Vagina (tissue), 2 donors: Measurements from ENCODE around the gene CHST11. TPM values are rescaled to one million over a fixed set of nuclear protein-coding genes. Genes with fewer than 3 reads are reported as not detected.

Source experiments
- DNase-seq, 2 donors: peaks; one replicate each; pipeline ENCODE4 v3.0.0-alpha.2; 2017; ENCODE audit errors: extremely low spot score in 2 of 2
- H3K27ac ChIP-seq: fragments of 200-600 bp; sonication (generic); one replicate; pipeline ENCODE4 v1.5.1; 2019
- H3K27me3 ChIP-seq: fragments of 200-600 bp; sonication (generic); one replicate; pipeline ENCODE4 v1.5.1; 2019
- H3K36me3 ChIP-seq, 2 donors: fragments of 200-600 bp; sonication (generic); one replicate each; pipeline ENCODE4 v1.5.1; 2017 to 2019
- H3K4me1 ChIP-seq: fragments of 200-600 bp; sonication (generic); one replicate; pipeline ENCODE4 v1.5.1; 2019
- H3K4me3 ChIP-seq, 2 donors: fragments of 200-600 bp; sonication (generic); 1 replicate in 1 of 2; 2 replicates in 1 of 2; pipeline ENCODE4 v1.5.1; 2016 to 2019
- H3K9me3 ChIP-seq: fragments of 200-600 bp; sonication (generic); one replicate; pipeline ENCODE4 v1.5.1; 2019
- CTCF ChIP-seq, 3 experiments: fragments of 450-650 bp in 2 of 3; fragments of 200-600 bp in 1 of 3; sonication (generic) in 1 of 3; IDR thresholded peaks; one replicate each; pipeline ENCODE4 v1.5.1; 2017 to 2019; ENCODE audit warnings: antibody characterized with exemption in 3 of 3, mild to moderate bottlenecking in 2 of 3, moderate library complexity in 2 of 3
- POLR2A ChIP-seq, 2 donors: fragments of 450-650 bp; IDR thresholded peaks; one replicate each; pipeline ENCODE4 v1.6.1; 2017; ENCODE audit warnings: antibody characterized with exemption in 2 of 2, mild to moderate bottlenecking in 2 of 2, moderate library complexity in 2 of 2
- POLR2AphosphoS5 ChIP-seq, 2 donors: sonication (generic); formaldehyde crosslinking; IDR thresholded peaks; one replicate each; pipeline ENCODE4 v1.9.0; 2017; ENCODE audit warnings: antibody characterized with exemption in 2 of 2, mild to moderate bottlenecking in 2 of 2, low read depth in 1 of 2; ENCODE audit not compliant: insufficient read depth in 1 of 2
- intact Hi-C: fragments of 100-400 bp; cut with DNase I; formaldehyde crosslinking; loops from one replicate; pipeline ENCODE4 v1.15.1; 2023
- total RNA-seq: library from RNA; depleted of rRNA; stranded (reverse); fragments of >200 nt; gene quantifications from one replicate; pipeline ENCODE4 v1.2.3, GENCODE V29; 2016

CHST11 gene
- total RNA-seq, 1 donor from 2014 or later: 40.0 TPM

GRCh38 chr12:104495786-104496185, 39.0 kb downstream of the CHST11 start:
- DNase-seq: no peak
- Histone ChIP-seq H3K4me1 (peaks cover 45% of the 10 kb centered on the region), H3K27ac (peak overlapping the region; percentile 24), H3K36me3 (no peaks in the 10 kb centered on the region), H3K27me3 (no peaks in the 10 kb centered on the region), H3K9me3 (no peaks in the 10 kb centered on the region), H3K4me3 (no peak overlapping the region)
- intact Hi-C loops: no loop called here
- TF ChIP-seq POLR2AphosphoS5 (IDR thresholded peaks at IDR 0.05; ENCODE audit: insufficient read depth in 1 of 2, low read depth in 1 of 2) (no peak), CTCF (IDR thresholded peaks at IDR 0.05) (no peak), POLR2A (IDR thresholded peaks at IDR 0.05) (no peak)

- Histone ChIP-seq H3K27ac (no peak overlapping the region), H3K4me1 (peaks cover 50% of the 10 kb centered on the region), H3K36me3 (no peaks in the 10 kb centered on the region), H3K27me3 (no peaks in the 10 kb centered on the region), H3K9me3 (no peaks in the 10 kb centered on the region), H3K4me3 (no peak overlapping the region)
- intact Hi-C loops: no loop called here
- DNase-seq: no peak
- TF ChIP-seq POLR2AphosphoS5 (IDR thresholded peaks at IDR 0.05; ENCODE audit: insufficient read depth in 1 of 2, low read depth in 1 of 2): no peak
- TF ChIP-seq CTCF (IDR thresholded peaks at IDR 0.05): no peak
- TF ChIP-seq POLR2A (IDR thresholded peaks at IDR 0.05): no peak
These were observed 39.6 kb downstream of the CHST11 start for GRCh38 chr12:104496336-104496735.

GRCh38 chr12:104498211-104498801, 41.6 kb downstream of the CHST11 start:
- peaks cover 45% of the 10 kb centered on the region for H3K4me1 ChIP-seq
- no peaks in the 10 kb centered on the region for H3K36me3 ChIP-seq
- H3K4me3 ChIP-seq: no peak overlapping the region
- H3K27ac ChIP-seq: no peak overlapping the region
- no peaks in the 10 kb centered on the region for H3K9me3 ChIP-seq
- DNase-seq: no peak
- H3K27me3 ChIP-seq: no peaks in the 10 kb centered on the region
- intact Hi-C loops: no loop called here
- TF ChIP-seq POLR2AphosphoS5 (IDR thresholded peaks at IDR 0.05; ENCODE audit: insufficient read depth in 1 of 2, low read depth in 1 of 2): no peak
- TF ChIP-seq POLR2A (IDR thresholded peaks at IDR 0.05): no peak
- no peak for TF ChIP-seq CTCF (IDR thresholded peaks at IDR 0.05)

- TF ChIP-seq POLR2AphosphoS5 (IDR thresholded peaks at IDR 0.05; ENCODE audit: insufficient read depth in 1 of 2, low read depth in 1 of 2) (peak; percentile 18 to 45), CTCF (IDR thresholded peaks at IDR 0.05) (no peak), POLR2A (IDR thresholded peaks at IDR 0.05) (no peak)
- Histone ChIP-seq H3K4me3 (no peak overlapping the region), H3K27me3 (no peaks in the 10 kb centered on the region), H3K9me3 (no peaks in the 10 kb centered on the region), H3K4me1 (peaks cover 37% of the 10 kb centered on the region), H3K27ac (peak overlapping the region; percentile 55), H3K36me3 (no peaks in the 10 kb centered on the region)
- intact Hi-C loops: no loop called here
- no peak for DNase-seq
These were observed 43.1 kb downstream of the CHST11 start for GRCh38 chr12:104499668-104500332.

- Histone ChIP-seq H3K27ac (peak overlapping the region; percentile 55), H3K4me3 (no peak overlapping the region), H3K27me3 (no peaks in the 10 kb centered on the region), H3K36me3 (no peaks in the 10 kb centered on the region), H3K4me1 (peaks cover 31% of the 10 kb centered on the region), H3K9me3 (no peaks in the 10 kb centered on the region)
- no peak for TF ChIP-seq POLR2AphosphoS5 (IDR thresholded peaks at IDR 0.05; ENCODE audit: insufficient read depth in 1 of 2, low read depth in 1 of 2)
- TF ChIP-seq CTCF (IDR thresholded peaks at IDR 0.05): no peak
- TF ChIP-seq POLR2A (IDR thresholded peaks at IDR 0.05): no peak
- intact Hi-C loops: no loop called here
- no peak for DNase-seq
These were observed 44.4 kb downstream of the CHST11 start for GRCh38 chr12:104501115-104501514.
